ENCODE results near the gene SEC22A.
"Not testable (repeated sequence)": the region's sequence is repeated elsewhere in the genome, so short reads cannot be mapped to it uniquely, and the experiment has no call there.

Gene SEC22A

DNA sequence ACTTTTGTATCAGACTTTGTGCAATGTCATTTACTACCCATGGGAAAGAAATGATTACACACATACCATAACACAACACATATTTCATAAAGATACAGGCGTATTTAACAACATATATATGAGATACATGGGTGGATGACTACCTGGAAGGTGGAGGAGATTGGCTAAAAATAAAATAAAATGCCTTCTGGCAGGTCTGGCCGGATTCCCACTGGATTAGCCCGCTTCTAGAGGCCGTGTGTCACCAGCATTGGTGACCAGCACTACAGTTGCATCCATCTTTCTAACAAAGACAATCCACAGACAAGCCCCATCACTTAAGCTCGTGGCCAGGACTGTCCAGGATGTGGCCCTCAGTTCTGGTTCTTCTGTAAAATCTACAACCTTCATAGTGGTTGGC is 21.0 kb upstream of the SEC22A start:
- no peak for DNase-seq (ENCODE audit: low read depth)

DNA sequence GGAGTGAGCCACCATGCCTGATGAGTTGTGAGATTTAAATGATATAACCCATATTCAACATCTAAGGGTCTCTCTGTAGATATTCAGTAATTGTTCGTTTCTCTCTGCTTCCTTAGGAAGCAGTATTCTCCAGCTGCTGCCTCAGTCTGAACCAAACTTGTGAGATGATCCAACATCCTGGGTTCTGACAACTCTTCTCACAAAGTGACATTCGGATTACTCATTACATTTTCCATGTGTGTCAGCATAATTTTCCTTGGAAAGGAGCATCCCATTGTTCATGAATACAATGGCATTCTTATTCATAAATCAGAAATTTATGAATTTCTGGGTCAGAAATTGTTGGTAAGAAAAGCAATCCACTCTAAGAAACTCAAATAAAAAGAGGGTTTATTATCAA is 15.0 kb upstream of the SEC22A start:
- DNase-seq (ENCODE audit: low read depth), result no peak

DNA sequence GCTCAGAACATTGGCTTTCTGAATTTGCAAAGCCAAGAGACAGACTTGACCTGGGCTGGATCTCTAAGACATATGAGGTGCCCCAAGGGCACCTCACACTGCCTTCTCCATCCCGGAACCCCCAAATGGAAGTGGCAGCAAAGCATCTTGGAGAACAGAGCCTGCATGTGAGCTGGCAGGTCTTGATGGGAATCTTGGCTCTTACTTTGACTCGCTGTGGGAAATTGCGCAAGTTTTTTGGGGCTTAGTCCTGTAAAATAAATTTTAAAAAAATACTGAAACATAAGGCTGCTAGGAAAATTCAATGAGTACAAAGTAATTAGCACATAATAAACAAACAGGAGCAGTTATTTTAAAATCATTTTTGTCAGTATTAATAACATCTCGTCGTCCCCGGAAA is 13.7 kb upstream of the SEC22A start:
- peak; percentile 19 for DNase-seq (ENCODE audit: low read depth)

DNA sequence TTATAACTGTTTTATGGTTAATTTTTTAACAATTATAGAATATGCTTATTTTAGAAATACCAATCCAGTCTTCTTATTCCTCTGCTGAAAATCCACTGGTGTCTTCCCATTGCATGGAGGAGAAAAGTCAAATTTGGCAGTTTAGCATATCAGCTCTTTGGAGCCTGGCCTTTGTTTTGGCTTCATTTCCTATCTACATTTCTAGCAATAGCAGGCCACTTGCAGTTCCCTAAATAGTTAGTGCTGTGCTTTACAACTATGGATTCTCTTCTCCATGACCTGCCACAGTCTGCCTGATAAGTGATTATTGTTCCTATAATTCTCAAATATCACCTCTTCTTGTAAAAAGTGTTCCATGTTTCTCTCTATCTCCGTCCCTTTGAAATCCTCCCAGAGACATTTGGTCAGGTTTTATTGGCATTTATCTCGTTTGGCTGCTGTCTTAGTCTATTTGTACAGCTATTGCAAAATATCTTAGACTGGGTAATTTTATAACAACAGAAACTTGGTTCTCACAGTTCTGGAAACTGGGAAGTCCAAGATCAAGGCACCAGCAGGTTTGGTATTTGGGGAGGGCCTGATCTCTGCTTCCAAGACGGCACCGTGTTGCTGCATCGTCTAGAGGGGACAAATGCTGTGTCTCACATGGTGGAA is 8.2 kb upstream of the SEC22A start:
- DNase-seq (ENCODE audit: low read depth), result no peak

DNA sequence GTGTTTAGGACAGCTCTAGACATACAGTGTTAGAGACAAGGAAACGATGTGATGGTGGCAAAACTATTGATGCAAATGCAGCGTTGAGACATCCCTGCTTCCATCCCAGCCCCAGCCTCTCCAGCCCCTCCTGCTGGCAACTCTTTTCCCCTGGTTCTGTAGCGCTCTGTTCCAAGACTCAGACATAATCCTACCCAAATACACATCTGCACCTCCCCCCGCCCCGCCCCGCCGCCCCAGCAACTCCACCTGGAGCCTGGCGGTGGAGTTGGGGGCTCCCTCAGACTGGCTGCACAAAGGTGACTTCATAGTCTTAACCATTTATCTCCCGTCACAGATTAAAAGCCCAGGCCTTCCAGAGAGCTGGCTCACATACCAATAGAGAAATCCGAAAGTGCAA is 7.2 kb upstream of the SEC22A start:
- DNase-seq (ENCODE audit: low read depth), result no peak

DNA sequence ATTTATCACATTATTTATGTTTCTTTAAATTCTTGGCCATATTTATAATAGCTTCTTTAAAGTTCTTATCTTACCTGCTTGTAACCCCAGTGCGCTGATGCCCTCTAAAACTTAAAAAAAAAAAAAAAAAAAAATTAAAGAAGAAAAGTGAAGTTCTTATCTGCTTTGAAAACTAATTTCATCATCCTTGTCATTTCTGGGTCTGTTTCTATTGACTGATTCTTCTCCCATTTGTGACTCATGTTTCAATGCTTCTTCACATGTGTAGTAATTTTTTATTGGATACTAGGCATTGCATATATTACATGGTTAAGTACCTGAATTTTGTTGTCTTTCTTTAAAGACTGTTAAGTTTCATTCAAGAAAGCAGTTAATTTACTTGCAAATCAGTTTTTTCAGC is 3.4 kb upstream of the SEC22A start:
- no peak for DNase-seq (ENCODE audit: low read depth)

DNA sequence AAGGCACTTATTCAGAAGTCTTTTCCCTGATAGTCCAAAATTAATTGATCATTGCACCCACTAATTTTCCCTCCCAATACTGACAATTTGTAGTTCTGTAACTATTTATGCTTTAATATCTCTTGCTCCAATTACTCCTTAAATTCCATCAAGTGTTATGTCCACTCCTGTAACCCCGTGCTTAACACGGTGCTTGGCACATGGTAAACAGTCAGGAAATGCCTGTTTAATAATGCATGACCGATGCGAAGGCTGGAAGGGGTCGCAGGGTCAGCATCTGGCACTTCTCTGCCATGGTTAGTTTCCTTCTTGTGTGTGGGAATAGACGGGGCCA is 553 bp upstream of the SEC22A start:
- no peak for DNase-seq (ENCODE audit: low read depth)

DNA sequence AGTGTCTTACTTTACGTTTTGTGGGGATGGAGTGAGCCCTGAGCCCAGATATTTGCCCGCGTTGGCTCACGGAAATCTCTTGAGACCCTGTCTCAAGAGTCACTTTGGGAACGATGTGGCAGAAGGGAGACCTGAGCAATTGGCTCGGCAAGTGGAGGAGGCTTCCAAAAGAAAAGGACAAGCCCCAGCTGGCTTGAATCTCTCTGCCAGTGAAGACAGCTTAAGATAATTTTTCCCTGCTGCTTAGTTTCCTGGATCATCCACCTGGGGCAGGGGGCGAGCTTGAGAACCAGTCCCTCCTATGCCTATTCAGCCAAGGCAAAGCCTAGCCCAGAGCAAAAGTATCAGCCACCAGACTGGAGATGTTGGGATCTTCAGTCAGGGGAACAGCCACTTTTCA is 708 bp downstream of the SEC22A start:
- DNase-seq (ENCODE audit: low read depth), result no peak

DNA sequence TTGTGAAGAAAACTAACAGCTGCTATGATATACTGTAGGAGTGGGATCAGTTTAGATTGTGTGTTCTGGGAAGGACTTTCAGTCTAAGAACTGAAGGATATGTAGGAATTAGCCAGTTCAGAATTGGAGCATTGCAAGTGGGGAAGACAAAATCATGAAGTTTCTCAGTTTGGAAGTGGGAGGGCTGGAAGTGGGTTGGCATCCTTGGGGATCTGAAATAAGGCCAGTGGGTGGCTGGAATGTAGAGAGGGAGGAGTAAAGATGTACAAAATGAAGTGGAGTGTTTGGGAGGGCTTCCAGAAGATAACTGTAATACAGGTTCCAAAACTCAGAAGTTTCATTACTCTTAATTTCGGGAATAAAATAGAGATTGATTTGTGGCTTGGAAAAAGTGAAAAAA is 17.2 kb downstream of the SEC22A start:
- DNase-seq (ENCODE audit: low read depth), result no peak

DNA sequence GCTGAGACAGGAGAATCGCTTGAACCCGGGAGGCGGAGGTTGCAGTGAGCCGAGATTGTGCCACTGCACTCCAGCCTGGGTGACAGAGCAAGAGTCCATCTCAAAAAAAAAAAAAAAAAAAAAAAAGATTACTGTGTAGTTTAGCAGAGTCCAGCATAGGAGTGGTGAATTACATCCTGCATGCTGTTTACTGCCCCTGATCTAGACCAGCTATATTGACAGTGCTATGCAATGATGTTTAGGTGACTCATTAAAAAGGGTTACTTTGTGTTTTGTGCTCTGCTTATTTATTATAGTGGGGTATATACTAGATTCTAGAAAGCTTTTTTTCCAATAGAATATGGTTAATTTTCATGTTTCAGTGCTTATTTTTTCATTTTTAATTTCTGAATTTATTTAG is 19.6 kb downstream of the SEC22A start:
- DNase-seq (ENCODE audit: low read depth), result not testable (repeated sequence)

DNA sequence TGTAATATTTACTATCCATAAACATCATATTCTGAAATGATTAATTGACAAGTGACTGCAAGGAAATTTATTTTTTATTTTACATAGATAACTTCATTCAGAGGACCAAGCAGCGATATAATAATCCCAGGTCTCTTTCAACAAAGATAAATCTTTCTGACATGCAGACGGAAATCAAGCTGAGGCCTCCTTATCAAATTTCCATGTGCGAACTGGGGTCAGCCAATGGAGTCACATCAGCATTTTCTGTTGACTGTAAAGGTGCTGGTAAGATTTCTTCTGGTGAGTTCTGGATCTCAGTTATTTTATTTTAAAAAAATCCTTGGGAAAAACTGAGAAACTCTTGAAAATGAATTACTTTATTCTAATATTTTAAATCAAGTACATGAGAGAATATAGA is 23.3 kb downstream of the SEC22A start:
- DNase-seq (ENCODE audit: low read depth), result no peak

DNA sequence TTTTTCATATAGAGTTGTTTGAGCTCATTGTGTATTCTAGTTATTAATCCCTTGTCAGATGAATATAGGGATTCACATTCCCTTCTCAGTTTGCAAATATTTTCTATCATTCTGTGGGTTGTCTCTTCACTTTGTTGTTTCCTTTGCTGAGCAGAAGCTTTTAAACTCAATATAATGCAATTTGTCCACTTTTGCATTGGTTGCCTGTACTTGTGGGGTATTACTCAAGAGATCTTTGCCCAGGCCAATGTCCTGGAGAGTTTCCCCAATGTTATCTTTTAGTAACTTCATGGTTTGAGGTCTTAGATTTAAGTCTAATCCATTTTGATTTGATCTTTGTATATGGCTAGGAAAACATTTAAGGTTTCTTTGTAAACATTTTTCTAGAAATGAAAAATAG is 24.8 kb downstream of the SEC22A start:
- no peak for DNase-seq (ENCODE audit: low read depth)

DNA sequence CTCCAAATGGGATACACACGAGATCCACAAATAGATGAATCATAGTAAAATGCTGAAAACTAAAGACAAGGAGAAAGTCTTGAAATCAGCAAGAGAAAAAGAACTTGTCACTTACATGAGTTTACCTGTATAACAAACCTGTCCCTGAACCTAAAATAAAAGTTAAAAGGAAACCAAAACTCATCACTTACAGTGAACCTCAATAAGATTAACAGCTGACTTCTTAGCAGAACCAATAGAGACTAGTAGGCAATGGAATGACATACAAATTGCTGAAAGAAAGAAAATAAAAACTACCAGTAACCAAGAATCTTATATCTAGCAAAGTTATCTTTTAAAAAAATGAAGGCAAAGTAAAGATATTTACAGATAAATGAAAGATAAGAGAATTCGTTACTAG is 27.4 kb downstream of the SEC22A start:
- DNase-seq (ENCODE audit: low read depth), result no peak

DNA sequence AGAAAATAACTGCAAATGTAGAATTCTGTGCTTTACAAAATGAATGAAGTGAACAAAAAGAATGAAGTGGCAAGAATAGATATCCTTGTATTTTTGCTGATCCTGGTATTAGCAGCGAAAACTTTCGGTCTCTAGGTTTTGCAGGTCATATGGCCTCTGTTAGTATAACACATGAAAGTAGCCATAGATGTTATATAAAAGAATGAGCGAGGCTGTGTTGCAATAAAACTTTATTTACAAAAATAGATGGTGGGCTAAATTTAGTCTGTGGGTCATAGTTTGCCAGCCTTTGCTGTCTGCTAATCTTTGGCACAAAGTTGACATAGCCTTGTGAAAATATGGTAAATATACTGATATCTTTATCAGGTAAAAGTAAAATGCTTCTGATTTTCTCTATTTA is 35.2 kb downstream of the SEC22A start:
- no peak for DNase-seq (ENCODE audit: low read depth)

DNA sequence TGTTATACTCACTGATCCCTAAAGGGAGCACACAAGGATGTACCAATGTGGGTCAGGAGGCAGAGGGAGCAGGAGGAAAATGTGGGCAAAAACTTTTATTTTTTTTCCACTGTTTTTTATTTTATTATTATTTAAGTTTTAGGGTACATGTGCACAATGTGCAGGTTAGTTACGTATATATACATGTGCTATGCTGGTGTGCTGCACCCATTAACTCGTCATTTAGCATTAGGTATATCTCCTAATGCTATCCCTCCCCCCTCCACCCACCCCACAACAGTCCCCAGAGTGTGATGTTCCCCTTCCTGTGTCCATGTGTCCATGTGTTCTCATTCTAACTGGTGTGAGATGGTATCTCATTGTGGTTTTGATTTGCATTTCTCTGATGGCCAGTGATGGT is 37.4 kb downstream of the SEC22A start:
- not testable (repeated sequence) for DNase-seq (ENCODE audit: low read depth)

DNA sequence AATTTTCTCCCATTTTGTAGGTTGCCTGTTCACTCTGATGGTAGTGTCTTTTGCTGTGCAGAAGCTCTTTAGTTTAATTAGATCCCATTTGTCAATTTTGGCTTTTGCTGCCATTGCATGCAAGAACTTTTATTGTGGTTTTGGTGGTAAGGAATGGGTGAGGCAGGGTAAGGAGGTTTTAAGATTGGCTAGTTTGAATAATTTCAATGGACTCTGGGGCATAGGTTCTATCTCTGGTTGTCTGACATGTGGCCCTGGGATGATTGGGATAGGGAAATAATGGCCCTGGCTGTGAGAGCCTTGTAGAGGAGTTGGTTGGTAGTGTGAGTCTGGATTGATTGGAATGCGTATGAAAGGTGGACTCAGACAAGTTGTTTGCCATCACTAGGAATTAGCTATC is 38.0 kb downstream of the SEC22A start:
- DNase-seq (ENCODE audit: low read depth), result no peak

DNA sequence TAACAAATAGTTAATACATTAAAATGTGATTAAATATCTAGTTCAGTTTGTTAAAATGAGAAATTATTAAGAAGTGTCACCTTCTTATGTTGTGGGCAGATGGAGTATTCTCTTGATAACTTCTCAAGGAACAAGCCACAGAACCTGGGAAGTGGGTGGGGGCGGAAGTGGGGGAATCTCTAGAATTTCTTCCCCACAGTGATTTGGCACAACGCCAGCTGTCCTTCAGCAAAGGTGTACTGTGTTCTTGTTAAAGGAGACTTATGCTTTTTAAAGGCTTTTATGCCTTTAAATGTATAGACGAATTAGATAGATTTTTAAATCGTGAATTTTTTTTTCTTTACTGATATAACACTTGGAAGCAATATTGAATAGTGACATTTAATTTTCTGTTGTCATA is 42.4 kb downstream of the SEC22A start:
- DNase-seq (ENCODE audit: low read depth), result no peak

DNA sequence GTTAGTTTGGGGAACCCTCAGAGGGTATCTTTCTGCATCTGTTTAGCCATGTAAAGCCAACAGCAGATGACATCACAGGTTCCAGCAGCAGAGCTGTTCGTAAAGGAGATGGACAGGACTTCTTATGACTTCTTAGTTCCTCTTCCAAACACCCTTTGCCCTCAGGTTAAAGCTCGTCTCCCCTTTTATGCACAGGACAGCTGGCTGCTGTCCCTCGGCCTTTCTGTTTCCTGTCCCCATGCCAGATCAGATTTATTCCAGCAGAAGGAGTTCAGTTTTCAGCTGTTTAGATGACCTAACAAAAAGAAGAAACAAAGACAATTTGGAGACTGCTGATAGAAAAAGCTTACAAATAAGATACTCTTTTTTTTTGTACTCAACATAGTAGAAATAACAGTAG is 45.1 kb downstream of the SEC22A start:
- no peak for DNase-seq (ENCODE audit: low read depth)

DNA sequence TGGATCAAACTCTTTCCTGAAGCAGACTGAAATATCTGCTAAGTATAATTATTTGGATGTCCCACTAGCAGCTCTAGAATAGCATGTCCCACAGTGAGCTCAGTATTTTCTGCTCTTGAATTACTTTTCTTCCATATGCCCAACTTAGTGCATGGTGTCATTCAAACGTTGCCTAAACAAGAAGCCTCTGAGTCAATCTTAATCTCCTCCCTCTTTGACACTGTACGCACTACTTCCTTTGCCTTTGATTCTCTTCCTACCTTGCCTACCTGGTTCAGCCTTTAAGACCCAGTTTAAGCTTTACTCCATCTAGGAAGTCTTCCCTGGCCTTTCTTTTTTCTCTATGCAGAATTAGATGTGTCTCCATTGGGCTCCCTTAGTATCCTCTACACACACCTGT is 54.5 kb downstream of the SEC22A start:
- no peak for DNase-seq (ENCODE audit: low read depth)

DNA sequence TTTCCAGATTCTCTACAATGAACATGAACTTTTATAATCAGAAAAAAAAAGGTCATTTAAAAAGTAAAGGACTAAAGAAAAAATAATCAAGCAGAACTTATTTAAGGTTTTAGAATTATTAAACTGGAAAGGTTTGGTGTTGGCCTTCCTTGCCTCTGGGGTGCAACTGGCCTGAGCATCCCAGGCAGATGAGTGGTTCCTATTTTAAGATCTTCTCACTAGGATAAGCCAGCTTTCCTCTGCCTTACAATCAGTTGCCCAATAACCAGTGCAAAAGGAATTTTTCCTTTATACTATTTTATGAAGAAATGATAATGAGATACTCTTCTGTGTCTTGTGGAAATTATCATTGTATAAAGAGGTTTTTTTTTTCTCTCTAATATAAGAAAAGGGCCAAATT is 56.6 kb downstream of the SEC22A start:
- DNase-seq (ENCODE audit: low read depth), result peak; percentile 12

DNA sequence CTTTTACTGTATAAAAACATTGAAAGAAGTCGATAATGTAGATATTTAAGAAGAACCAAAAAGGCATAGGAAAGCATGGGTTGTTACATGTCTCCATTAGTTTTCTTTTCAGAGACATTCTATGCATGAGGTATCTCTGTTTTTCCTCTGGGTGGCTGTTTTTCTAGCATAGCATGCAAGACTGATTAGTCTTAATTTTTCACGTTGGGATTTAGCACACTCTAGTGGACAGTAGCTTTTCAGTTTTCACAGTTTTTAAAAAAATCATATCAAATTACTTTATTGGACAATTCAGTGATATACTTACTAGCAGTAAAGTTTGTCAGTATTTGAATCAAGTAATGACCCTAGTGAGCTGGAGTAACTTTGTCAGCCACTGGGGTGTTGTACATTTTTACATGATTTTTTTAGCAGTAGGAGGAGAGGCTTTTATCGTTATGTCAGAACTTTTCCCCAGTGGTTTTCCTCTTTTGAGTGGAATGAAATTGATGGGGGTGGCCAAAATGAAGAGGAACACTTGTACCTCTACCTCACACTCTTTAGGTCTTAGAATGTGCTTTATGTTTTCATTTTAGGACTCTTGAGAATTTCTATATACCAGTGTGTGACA is 57.2 kb downstream of the SEC22A start:
- DNase-seq (ENCODE audit: low read depth), result peak; percentile 61

DNA sequence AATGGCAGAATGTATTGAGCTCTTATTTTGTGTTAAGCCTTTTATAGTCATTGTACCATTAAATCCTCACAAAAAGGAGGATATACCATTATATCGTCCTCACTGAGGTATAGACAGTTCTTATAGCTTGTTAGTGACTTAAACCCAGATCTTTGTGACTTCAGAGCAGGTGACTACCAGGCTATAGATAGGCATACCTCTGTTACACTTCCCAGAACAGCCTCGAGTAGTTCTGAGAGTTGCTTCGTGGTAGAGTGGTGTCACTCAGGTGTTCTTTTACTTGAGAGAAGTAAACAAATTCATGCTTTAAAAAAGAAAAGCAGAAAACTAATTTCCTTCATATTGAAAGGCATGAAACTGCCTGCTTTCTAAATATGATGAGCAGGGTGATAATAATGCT is 59.9 kb downstream of the SEC22A start:
- DNase-seq (ENCODE audit: low read depth), result no peak

DNA sequence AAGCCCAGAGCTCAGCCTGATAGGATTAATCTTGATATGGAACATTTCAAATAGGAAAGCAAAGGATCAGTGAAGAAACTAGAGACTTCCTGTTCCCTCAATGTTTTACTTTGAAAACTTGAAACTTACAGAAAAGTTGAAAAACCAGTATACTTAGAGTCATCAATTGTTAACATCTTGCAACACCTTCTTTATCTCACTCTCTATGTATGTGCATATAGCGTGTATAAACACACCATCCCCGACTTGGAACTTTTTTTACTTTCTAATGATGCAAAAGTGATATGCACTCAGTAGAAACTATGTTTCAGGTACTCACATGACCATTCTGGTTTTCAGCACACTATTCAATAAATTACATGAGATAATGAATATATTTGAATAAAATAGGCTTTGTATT is 60.5 kb downstream of the SEC22A start:
- DNase-seq (ENCODE audit: low read depth), result no peak

DNA sequence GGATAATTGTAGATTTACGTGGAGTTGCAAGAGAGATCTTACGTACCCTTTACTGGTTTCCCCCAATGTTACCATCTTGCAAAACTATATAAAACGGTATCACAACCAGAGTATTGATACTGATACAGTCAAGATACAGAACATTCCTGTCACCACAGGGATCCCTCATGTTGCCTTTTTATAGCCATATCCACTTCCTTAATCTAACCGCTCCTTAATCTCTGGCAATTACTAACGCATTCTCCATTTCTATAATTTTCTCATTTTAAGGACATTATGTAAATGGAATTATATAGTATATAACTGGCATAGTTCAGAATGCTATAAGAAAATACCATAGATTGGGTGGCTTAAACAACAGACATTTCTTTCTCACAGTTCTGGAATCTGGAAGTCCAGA is 61.1 kb downstream of the SEC22A start:
- no peak for DNase-seq (ENCODE audit: low read depth)

DNA sequence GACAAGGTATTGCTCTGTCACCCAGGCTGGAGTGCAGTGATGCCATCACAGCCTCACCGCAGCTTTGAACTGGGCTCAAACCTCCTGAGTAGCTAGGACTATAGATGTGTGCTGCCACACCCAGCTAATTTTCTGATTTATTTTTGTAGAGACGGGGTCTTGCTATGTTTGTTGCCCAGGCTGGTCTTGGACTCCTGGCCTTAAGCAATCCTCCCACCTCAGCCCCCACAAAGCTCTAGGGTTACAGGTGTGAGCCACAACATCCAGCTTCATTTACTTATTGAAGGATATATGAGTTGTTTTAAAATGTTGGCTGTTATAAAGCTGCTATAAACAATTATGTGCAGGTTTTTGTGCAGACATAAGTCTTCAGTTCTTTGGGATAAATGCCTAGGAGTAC is 62.2 kb downstream of the SEC22A start:
- DNase-seq (ENCODE audit: low read depth), result no peak

Data from fibroblast of gingiva (primary cell).